H9 (cell line): ENCODE measurements around the gene TAF3. TPM values are rescaled to one million over a fixed set of nuclear protein-coding genes. Genes with fewer than 3 reads are reported as not detected.

ENCODE experiments used
- DNase-seq: peaks from one replicate; pipeline ENCODE4 v3.0.0-alpha.2; 2017
- H2AFZ ChIP-seq: one replicate; pipeline ENCODE4 v1.6.1; 2013; ENCODE audit warnings: mild to moderate bottlenecking, low read length, control low read depth, moderate library complexity
- H2AK5ac ChIP-seq: 2 replicates; pipeline ENCODE4 v1.6.1; 2013; ENCODE audit warnings: low read length, control low read depth, mixed read lengths; ENCODE audit not compliant: insufficient read length
- H2BK120ac ChIP-seq: one replicate; pipeline ENCODE4 v1.6.1; 2013; ENCODE audit warnings: low read depth, mild to moderate bottlenecking, low read length, control low read depth, inconsistent platforms; ENCODE audit not compliant: poor library complexity, severe bottlenecking
- H2BK12ac ChIP-seq: 2 replicates; pipeline ENCODE4 v1.6.1; 2013; ENCODE audit warnings: low read length, control low read depth, mixed read lengths, low read depth; ENCODE audit not compliant: insufficient read length
- H2BK15ac ChIP-seq: 2 replicates; pipeline ENCODE4 v1.6.1; 2013; ENCODE audit warnings: low read depth, low read length, control low read depth
- H2BK20ac ChIP-seq: one replicate; pipeline ENCODE4 v1.6.1; 2013; ENCODE audit warnings: low read depth, mild to moderate bottlenecking, low read length, control low read depth, inconsistent platforms; ENCODE audit not compliant: poor library complexity, severe bottlenecking
- H2BK5ac ChIP-seq: 2 replicates; pipeline ENCODE4 v1.6.1; 2013; ENCODE audit warnings: low read length, control low read depth, mixed read lengths; ENCODE audit not compliant: insufficient read length
- H3K14ac ChIP-seq: 2 replicates; pipeline ENCODE4 v1.6.1; 2013; ENCODE audit warnings: low read length, control low read depth; ENCODE audit not compliant: insufficient read depth
- H3K18ac ChIP-seq: 2 replicates; pipeline ENCODE4 v1.6.1; 2013; ENCODE audit warnings: low read depth, mild to moderate bottlenecking, mixed read lengths, low read length, control low read depth; ENCODE audit not compliant: insufficient read length
- H3K23ac ChIP-seq: 2 replicates; pipeline ENCODE4 v1.6.1; 2013; ENCODE audit warnings: low read length, control low read depth, mixed read lengths, low read depth; ENCODE audit not compliant: insufficient read length
- H3K23me2 ChIP-seq: 2 replicates; pipeline ENCODE4 v1.6.1; 2013; ENCODE audit warnings: low read depth, mild to moderate bottlenecking, mixed read lengths, low read length, control low read depth; ENCODE audit not compliant: insufficient read length, poor library complexity, severe bottlenecking
- H3K27ac ChIP-seq: 2 replicates; pipeline ENCODE4 v1.5.1; 2013; ENCODE audit warnings: low read length, control low read depth, mixed read lengths, low read depth; ENCODE audit not compliant: insufficient read length
- H3K27me3 ChIP-seq: 2 replicates; pipeline ENCODE4 v1.6.1; 2013; ENCODE audit warnings: low read length, control low read depth, inconsistent platforms; ENCODE audit not compliant: insufficient read depth
- H3K4ac ChIP-seq: 2 replicates; pipeline ENCODE4 v1.6.1; 2013; ENCODE audit warnings: low read depth, mild to moderate bottlenecking, control low read depth, inconsistent platforms, low read length, moderate library complexity
- H3K4me1 ChIP-seq: 2 replicates; pipeline ENCODE4 v1.6.1; 2013; ENCODE audit warnings: low read length, control low read depth, inconsistent platforms; ENCODE audit not compliant: insufficient read depth
- H3K4me2 ChIP-seq: 2 replicates; pipeline ENCODE4 v1.6.1; 2013; ENCODE audit warnings: low read length, control low read depth, mixed read lengths; ENCODE audit not compliant: insufficient read length, insufficient read depth
- H3K56ac ChIP-seq: 2 replicates; pipeline ENCODE4 v1.6.1; 2013; ENCODE audit warnings: low read depth, mild to moderate bottlenecking, mixed read lengths, low read length, control low read depth; ENCODE audit not compliant: insufficient read length
- H3K79me1 ChIP-seq: 2 replicates; pipeline ENCODE4 v1.6.1; 2013; ENCODE audit warnings: low read depth, mild to moderate bottlenecking, moderate library complexity, low read length, control low read depth, inconsistent platforms; ENCODE audit not compliant: insufficient read depth, poor library complexity, severe bottlenecking
- H3K79me2 ChIP-seq: 2 replicates; pipeline ENCODE4 v1.6.1; 2013; ENCODE audit warnings: low read length, control low read depth, inconsistent platforms; ENCODE audit not compliant: insufficient read depth
- H3K9ac ChIP-seq: 2 replicates; pipeline ENCODE4 v1.6.1; 2013; ENCODE audit warnings: low read length, control low read depth, mixed read lengths; ENCODE audit not compliant: insufficient read length; ENCODE audit errors: extremely low read depth
- H3K9me3 ChIP-seq: one replicate; pipeline ENCODE4 v1.6.1; 2013; ENCODE audit warnings: low read depth, low read length, inconsistent platforms; ENCODE audit not compliant: control insufficient read depth
- H3T11ph ChIP-seq: one replicate; pipeline ENCODE4 v1.6.1; 2013; ENCODE audit warnings: mild to moderate bottlenecking, low read length, control low read depth, inconsistent platforms
- H4K20me1 ChIP-seq: one replicate; pipeline ENCODE4 v1.6.1; 2013; ENCODE audit not compliant: control insufficient read depth, insufficient read length, insufficient read depth
- H4K5ac ChIP-seq: 2 replicates; pipeline ENCODE4 v1.6.1; 2013; ENCODE audit warnings: low read depth, mild to moderate bottlenecking, mixed read lengths, low read length, control low read depth; ENCODE audit not compliant: insufficient read length
- H4K8ac ChIP-seq: replicated peaks from 2 replicates; pipeline ENCODE4 v1.6.1; 2013; ENCODE audit warnings: low read length, control low read depth, mixed read lengths, low read depth; ENCODE audit not compliant: insufficient read length
- H4K91ac ChIP-seq: 2 replicates; pipeline ENCODE4 v1.6.1; 2013; ENCODE audit warnings: low read depth, mild to moderate bottlenecking, moderate library complexity, mixed read lengths, low read length, control low read depth; ENCODE audit not compliant: insufficient read length
- H3K27ac Mint-ChIP-seq, 3 experiments: 2 replicates in 2 of 3; 3 replicates in 1 of 3; pipeline ENCODE4 v1.8.0; 2020 to 2021; ENCODE audit warnings: mixed read lengths in 3 of 3, mild to moderate bottlenecking in 1 of 3, moderate library complexity in 1 of 3
- H3K27me3 Mint-ChIP-seq: 2 replicates; pipeline ENCODE4 v1.8.0; 2021; ENCODE audit warnings: low read depth, mild to moderate bottlenecking, moderate library complexity, mixed read lengths
- H3K36me3 Mint-ChIP-seq, 3 experiments: 2 replicates in 2 of 3; 3 replicates in 1 of 3; pipeline ENCODE4 v1.8.0; 2020 to 2021; ENCODE audit warnings: low read depth in 3 of 3, mixed read lengths in 3 of 3; ENCODE audit not compliant: insufficient read depth in 1 of 3
- H3K4me1 Mint-ChIP-seq, 2 experiments: 2 replicates each; pipeline ENCODE4 v1.8.0; 2020; ENCODE audit warnings: mixed read lengths in 2 of 2
- H3K4me3 Mint-ChIP-seq, 2 experiments: 2 replicates in 1 of 2; 3 replicates in 1 of 2; pipeline ENCODE4 v1.8.0; 2020 to 2021; ENCODE audit warnings: mild to moderate bottlenecking in 2 of 2, mixed read lengths in 2 of 2, moderate library complexity in 1 of 2
- H3K9me3 Mint-ChIP-seq, 2 experiments: 2 replicates in 1 of 2; 3 replicates in 1 of 2; pipeline ENCODE4 v1.8.0; 2020; ENCODE audit warnings: mild to moderate bottlenecking in 2 of 2, mixed read lengths in 2 of 2, moderate library complexity in 1 of 2
- CTCF ChIP-seq: fragments of 200-600 bp; sonication (generic); conservative IDR thresholded peaks from 3 replicates; pipeline ENCODE4 v1.8.0; 2021; ENCODE audit warnings: antibody characterized with exemption, mild to moderate bottlenecking
- WGBS: extraction: QIAGEN DNeasy Blood & Tissue Kit; methylation state at CpG from one replicate; pipeline ENCODE4 v1.1.7; 2013; ENCODE audit warnings: missing lambda C conversion rate, low lambda C conversion rate, mixed read lengths; ENCODE audit not compliant: insufficient read length; ENCODE audit errors: extremely low coverage; 5-methylcytosine and 5-hydroxymethylcytosine counted together
- total RNA-seq: library from RNA; stranded (reverse); gene quantifications from 2 replicates; pipeline ENCODE4 v1.2.1, GENCODE V29; 2021

The TAF3 gene
- total RNA-seq, 1 experiment from 2014 or later, result 10.2 TPM

GRCh38 chr10:8044908-8045725 is 226.8 kb downstream of the TAF3 start:
- Histone ChIP-seq H3K79me2 (no peaks in the 10 kb centered on the region), H4K5ac (no peak overlapping the region), H4K20me1 (no peaks in the 10 kb centered on the region), H3K4me2 (peak overlapping the region; percentile 75), H2BK5ac (no peak overlapping the region), H3K79me1 (no peaks in the 10 kb centered on the region), H2BK20ac (no peak overlapping the region), H4K8ac (no peak overlapping the region), H4K91ac (no peak overlapping the region), H3K9ac (no peak overlapping the region), H3K23ac (no peak overlapping the region), H3K4me1 (no peaks in the 10 kb centered on the region; the same call in 1 of the 2 replicates), H3K18ac (no peak overlapping the region), H3K14ac (no peak overlapping the region), H3T11ph (no peak overlapping the region), H2AFZ (no peak overlapping the region), H3K23me2 (peaks cover 1% of the 10 kb centered on the region), H3K9me3 (no peaks in the 10 kb centered on the region), H2AK5ac (no peak overlapping the region), H3K56ac (no peak overlapping the region), H3K27ac (no peak overlapping the region), H2BK120ac (no peak overlapping the region), H2BK15ac (no peak overlapping the region), H2BK12ac (no peak overlapping the region), H3K27me3 (peaks cover 99% of the 10 kb centered on the region), H3K4ac (no peak overlapping the region)
- WGBS, result no CpG with 5 or more reads among the region's 32 CpGs
- peak; percentile 77 for DNase-seq
- peaks cover 98% of the 10 kb centered on the region for H3K27me3 Mint-ChIP-seq
- no peak for TF ChIP-seq CTCF
- H3K9me3 Mint-ChIP-seq, result peaks cover 0 to 14% of the 10 kb centered on the region in 2 experiments; a peak in 4 of 5 replicates
- peak overlapping the region; percentile 31 to 75 for H3K4me3 Mint-ChIP-seq
- no peaks in the 10 kb centered on the region; a peak in 1 of 7 replicates for H3K36me3 Mint-ChIP-seq
- peaks cover 40 to 71% of the 10 kb centered on the region in 2 experiments for H3K4me1 Mint-ChIP-seq
- H3K27ac Mint-ChIP-seq, result no peak overlapping the region; a peak in 1 of 7 replicates
